Erythroblast (primary cell): ENCODE measurements around the gene TEF.

Source experiments
- GATA1 ChIP-seq: IDR thresholded peaks from 2 replicates; pipeline ENCODE4 v1.6.1; 2011; ENCODE audit warnings: low read depth, mild to moderate bottlenecking, control low read depth, low read length, moderate library complexity
- POLR2A ChIP-seq: IDR thresholded peaks from 2 replicates; pipeline ENCODE4 v1.6.1; 2011; ENCODE audit warnings: mild to moderate bottlenecking, low read length

DNA sequence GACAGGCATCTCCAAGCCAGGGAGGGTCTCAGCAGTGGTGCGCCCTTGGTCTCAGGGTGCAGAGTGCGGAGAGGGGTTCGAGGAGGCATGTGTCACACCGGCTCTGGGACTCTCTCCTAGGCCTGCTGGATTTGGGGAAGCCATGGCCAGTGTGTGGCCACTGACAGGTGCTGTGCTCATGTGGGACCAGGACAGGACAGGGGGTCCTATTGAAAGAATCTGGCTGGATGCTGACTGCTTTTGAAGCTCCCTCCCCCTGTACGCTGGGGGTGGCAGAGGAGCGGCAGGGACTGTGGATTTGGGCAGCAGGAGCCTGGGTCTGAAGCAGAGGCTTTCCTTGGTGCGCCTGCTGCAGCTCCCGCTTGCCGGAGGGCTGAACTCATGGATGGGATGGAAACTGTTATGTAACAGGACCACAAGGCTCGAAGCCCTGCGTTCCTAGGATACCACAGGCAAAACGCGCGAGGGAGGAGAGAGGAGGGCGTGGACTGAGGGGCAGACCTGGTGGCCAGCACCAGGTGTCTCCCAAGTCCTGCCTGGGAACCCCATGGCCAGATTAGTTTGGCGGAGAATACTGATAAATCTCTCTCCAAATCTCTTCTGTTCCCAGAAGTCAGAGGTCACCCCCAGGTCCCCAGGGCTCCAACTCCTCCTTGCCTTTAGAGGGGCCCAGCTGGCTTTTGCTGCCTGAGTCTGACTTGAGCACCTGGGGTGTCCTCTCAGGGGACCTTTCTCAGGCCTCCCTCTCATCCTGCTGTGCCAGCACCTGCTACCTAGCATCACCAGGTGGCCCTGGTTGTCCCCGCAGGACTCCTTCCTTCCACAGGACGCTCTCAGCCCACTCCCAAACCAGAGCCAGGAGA lies 13.8 kb upstream of the TEF start:
- TF ChIP-seq POLR2A (no peak), GATA1 (no peak)
